Measurements from ENCODE around the gene PCIF1.

PCIF1 gene

DNA sequence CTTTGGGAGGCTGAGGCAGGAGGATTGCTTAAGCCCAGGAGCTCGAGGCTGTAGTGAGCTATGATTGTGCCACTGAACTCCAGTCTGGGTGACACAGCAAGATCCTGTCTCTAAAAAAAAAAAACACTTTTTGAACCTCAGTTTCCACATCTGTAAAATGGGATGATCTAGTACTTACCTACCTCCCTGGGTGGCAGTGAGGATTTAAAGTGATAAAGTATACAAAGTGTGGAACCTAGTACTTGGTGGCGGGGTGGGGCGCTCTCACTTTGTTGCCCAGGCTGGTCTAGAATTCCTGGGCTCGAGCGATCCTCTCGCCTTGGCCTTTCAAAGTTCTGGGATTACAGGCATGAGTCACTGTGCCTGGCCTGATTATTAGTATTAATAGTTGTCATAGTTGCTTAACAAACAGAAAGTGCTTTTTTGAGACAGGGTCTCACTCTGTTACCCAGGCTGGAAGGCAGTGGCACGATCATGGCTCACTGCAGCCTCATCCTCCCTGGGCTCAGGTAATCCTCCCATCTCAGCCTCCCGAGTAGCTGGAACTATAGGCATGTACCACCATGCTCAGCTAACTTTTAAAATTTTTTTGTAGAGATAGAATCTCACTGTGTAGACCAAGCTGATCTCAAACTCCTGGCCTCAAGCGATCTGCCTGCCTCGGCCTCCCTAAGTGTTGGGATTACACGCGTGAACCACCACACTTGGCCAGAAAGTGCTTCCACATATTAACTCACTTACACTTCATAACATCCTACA is 15.5 kb upstream of the PCIF1 start:
- TF ChIP-seq, protein P1, sequence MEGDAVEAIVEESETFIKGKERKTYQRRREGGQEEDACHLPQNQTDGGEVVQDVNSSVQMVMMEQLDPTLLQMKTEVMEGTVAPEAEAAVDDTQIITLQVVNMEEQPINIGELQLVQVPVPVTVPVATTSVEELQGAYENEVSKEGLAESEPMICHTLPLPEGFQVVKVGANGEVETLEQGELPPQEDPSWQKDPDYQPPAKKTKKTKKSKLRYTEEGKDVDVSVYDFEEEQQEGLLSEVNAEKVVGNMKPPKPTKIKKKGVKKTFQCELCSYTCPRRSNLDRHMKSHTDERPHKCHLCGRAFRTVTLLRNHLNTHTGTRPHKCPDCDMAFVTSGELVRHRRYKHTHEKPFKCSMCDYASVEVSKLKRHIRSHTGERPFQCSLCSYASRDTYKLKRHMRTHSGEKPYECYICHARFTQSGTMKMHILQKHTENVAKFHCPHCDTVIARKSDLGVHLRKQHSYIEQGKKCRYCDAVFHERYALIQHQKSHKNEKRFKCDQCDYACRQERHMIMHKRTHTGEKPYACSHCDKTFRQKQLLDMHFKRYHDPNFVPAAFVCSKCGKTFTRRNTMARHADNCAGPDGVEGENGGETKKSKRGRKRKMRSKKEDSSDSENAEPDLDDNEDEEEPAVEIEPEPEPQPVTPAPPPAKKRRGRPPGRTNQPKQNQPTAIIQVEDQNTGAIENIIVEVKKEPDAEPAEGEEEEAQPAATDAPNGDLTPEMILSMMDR (IDR thresholded peaks at IDR 0.05; ENCODE audit: borderline replicate concordance, control extremely low read depth, extremely low read depth, insufficient read depth, missing control alignments), result no peak
- DNase-seq (ENCODE audit: low spot score), result no peak

DNA sequence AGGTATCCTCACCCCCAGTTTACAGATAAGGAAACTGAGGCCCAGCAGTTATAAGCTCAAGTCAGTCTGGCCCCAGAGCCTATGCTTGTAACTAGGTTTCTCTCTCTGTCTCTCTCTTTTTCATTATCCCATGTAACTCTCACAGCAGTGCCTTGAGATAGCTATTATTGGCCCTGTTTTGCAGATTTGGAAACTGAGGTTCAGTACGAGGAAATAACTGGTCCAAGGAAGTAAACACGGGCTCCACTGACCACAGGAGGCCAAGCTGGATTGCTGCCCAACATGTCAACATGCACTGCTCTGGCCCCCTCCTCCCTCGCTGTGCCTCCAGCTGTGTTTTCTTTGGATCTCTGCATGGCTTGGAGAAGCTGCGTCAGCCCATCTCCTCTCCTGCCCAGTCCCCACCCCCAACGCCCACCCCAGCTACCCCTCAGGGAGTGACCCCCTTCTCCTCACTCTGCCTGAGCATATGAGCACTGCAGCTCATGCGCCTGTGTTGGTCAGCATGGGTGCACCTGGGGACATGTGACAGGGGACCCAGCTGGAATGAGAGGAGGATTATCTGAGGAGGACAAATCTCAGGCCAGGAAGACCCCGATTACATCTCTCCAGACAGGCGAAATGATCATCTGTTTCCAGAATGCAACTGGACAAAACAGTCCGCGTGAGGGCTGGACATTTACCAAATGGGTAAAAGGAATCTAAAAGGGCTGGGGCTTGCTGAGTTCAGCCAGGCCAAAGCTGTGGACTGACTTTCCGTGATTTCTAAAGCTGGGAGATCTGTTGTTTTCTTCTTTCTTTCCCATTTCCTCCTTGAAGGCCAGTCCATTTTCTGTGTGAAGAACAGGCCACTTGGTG is 14.7 kb upstream of the PCIF1 start:
- TF ChIP-seq, protein P1 (IDR thresholded peaks at IDR 0.05; ENCODE audit: borderline replicate concordance, control extremely low read depth, extremely low read depth, insufficient read depth, missing control alignments), result no peak
- no peak for DNase-seq (ENCODE audit: low spot score)
- in situ Hi-C loops (cut with MboI; ENCODE audit: low sequenced_read_pairs, unreplicated experiment), result no loop called here

More for the DNA sequence above, 15.5 kb upstream of the PCIF1 start:
- in situ Hi-C loops (cut with MboI; ENCODE audit: low sequenced_read_pairs, unreplicated experiment), result no loop called here

DNA sequence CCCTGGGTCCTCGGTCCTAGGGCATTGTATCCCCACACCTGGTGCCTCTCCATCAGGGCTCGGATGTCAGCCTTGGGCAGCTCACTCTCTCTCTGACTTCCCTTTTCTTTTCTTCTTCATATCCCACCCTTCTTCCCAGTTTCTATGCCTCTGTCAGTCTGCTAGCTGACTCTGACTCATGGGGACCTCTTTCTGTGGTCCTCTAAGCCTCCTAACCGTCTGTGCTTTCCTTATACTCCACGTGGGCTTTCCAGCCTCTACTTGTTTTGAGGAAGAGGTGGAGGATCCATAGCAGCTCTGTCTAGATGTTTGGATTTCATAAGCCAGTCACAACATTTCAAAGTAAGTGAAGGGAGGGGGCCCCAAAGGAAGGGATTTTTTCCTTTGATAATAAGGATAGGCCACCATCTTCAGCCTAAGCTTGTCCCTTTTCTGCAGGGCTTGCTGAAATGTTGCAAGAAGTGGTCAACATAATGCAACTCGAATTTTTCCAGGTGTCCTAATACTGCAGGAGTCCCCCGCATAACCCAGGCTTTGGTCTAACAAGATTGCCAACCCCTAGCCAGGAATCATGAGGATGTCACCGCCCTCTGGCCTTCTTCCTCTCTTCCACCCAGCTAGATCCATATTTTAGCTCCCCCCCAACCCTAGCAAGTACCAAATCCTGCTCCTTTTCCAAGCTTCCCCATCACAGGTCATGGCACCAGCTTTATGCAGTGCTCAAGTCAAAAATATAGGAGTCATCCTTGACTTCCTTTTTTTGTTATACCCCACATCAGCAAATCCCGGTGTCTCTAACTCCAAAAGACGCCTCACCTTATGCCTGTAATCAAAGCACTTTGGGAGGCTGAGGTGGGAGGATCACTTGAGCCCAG is 13.8 kb upstream of the PCIF1 start:
- no peak for DNase-seq (ENCODE audit: low spot score)
- TF ChIP-seq, protein P1 (IDR thresholded peaks at IDR 0.05; ENCODE audit: borderline replicate concordance, control extremely low read depth, extremely low read depth, insufficient read depth, missing control alignments), result no peak
- in situ Hi-C loops (cut with MboI; ENCODE audit: low sequenced_read_pairs, unreplicated experiment), result no loop called here

DNA sequence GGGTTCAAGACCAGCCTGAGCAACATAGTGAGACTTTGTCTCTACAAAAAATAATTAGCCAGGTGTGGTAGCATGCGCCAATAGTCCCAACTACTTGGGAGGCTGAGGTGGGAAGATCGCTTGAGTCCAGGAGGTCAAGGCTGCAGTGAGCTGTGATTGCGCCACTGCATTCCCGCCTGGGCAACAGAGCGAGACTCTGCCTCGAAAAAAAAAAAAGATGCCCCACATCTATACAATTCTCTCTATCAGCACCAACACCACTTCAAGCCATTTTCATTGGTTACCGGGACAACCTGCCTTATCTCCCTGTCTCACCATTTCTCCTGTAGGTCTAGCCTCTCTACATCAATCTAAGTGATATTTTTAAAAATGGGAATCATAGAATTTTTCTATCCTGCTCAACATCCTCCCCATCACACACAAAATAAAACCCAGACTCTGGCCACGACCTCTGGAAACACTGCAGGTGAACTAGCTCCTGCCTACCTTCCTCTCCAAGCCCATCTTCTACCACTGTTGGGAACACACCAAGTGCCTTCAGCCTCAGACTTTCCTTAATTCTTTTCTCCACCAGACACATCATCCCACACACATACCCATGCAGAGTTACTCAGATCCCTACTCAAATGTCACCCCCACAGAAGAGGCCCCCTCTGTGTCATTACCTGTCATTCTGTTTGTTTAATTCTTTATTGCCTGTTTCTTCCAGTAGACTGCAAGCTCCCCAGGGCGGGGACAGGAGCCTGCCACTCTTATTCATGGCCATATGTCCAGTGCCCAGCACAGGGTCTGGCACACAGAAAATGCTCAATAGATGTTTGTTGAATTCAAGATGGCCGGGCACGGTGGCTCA is 12.9 kb upstream of the PCIF1 start:
- TF ChIP-seq, protein P1 (IDR thresholded peaks at IDR 0.05; ENCODE audit: borderline replicate concordance, control extremely low read depth, extremely low read depth, insufficient read depth, missing control alignments), result no peak
- in situ Hi-C loops (cut with MboI; ENCODE audit: low sequenced_read_pairs, unreplicated experiment), result no loop called here
- no peak for DNase-seq (ENCODE audit: low spot score)

DNA sequence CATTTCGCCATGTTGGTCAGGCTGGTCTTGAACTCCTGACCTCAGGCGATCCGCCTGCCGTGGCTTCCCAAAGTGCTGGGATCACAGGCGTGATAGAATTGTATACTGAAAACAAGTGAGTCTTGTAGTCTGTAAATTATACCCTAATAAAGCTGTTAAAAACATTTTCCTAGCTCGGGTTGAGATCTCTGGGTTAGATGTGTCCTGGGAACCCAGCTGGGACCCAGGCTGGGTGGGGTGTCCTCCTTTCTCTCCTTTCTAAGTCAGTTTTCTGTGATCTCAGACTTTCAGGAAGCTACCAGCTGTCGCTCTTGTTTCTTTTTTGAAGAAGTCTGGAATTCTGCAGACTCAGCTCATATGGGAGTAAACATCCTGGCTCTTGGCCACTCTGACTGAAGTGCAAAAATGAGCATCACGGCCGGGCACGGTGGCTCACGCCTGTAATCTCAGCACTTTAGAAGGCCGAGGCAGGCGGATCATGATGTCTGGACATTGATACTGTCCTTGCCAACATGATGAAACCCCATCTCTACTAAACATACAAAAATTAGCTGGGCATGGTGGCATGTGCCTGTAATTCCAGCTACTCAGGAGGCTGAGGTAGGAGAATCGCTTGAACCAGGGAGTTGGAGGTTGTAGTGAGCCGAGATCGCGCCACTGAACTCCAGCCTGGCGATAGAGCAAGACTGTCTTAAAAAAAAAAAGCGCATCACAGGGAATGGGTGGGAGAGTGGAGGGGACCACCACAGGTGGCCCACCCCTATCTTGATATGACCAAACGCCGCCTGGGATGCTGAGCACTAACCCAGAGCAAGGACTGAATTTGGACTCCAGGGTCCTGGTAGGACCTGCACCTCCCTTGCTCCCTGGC is 9.9 kb upstream of the PCIF1 start:
- TF ChIP-seq, protein P1 (IDR thresholded peaks at IDR 0.05; ENCODE audit: borderline replicate concordance, control extremely low read depth, extremely low read depth, insufficient read depth, missing control alignments), result no peak
- no peak for DNase-seq (ENCODE audit: low spot score)
- in situ Hi-C loops (cut with MboI; ENCODE audit: low sequenced_read_pairs, unreplicated experiment), result no loop called here
